PC-9 (cell line): ENCODE measurements around the gene DSTYK. TPM values are rescaled to one million over a fixed set of nuclear protein-coding genes. Genes with fewer than 3 reads are reported as not detected.

Experiments
- BruUV-seq: library from RNA; stranded (reverse); fragments of 400-500 nt; replicated peaks from 2 replicates; lab custom pipeline; 2021; lab: Mats Ljungman, UMichigan
- CTCF ChIA-PET: fragments of 300-600 bp; sonication (Branson Sonifier 250); formaldehyde crosslinking; loops from one replicate; lab custom pipeline; 2022; ENCODE audit warnings: antibody characterized with exemption; lab: Charles Lee
- POLR2A ChIA-PET: fragments of 300-600 bp; sonication (Branson Sonifier 250); formaldehyde crosslinking; loops from one replicate; lab custom pipeline; 2022; ENCODE audit warnings: antibody characterized with exemption; ENCODE audit not compliant: unreplicated experiment; lab: Charles Lee
- DNase-seq, 2 experiments: peaks; one replicate each; pipeline versions ENCODE4 v3.0.0 to v3.0.0-alpha.2; 2015 to 2022; ENCODE audit warnings: mixed read lengths in 1 of 2
- H2AFZ ChIP-seq: fragments of 200-600 bp; sonication (generic); 2 replicates; pipeline ENCODE4 v1.8.1; 2017; ENCODE audit warnings: antibody characterized with exemption
- H3F3A ChIP-seq: fragments of 200-600 bp; sonication (generic); 2 replicates; pipeline ENCODE4 v1.8.1; 2017; ENCODE audit warnings: antibody characterized with exemption, mild to moderate bottlenecking, low read depth; ENCODE audit not compliant: insufficient read depth
- H3K27ac ChIP-seq: fragments of 200-600 bp; sonication (generic); 2 replicates; pipeline ENCODE4 v1.6.1; 2016; ENCODE audit warnings: mixed run types
- H3K27me3 ChIP-seq: fragments of 200-600 bp; sonication (generic); 2 replicates; pipeline ENCODE4 v1.6.1; 2016; ENCODE audit warnings: low read depth, mixed run types; ENCODE audit not compliant: insufficient read depth
- H3K36me3 ChIP-seq: fragments of 200-600 bp; sonication (generic); 2 replicates; pipeline ENCODE4 v1.6.1; 2016; ENCODE audit warnings: low read depth, mixed run types
- H3K4me1 ChIP-seq: fragments of 200-600 bp; sonication (generic); replicated peaks from 2 replicates; pipeline ENCODE4 v1.6.1; 2016; ENCODE audit warnings: mixed run types; ENCODE audit not compliant: insufficient read depth
- H3K4me2 ChIP-seq: fragments of 200-600 bp; sonication (generic); 2 replicates; pipeline ENCODE4 v1.6.1; 2017; ENCODE audit warnings: mixed run types
- H3K4me3 ChIP-seq: fragments of 200-600 bp; sonication (generic); 2 replicates; pipeline ENCODE4 v1.6.1; 2016; ENCODE audit warnings: mixed run types
- H3K79me2 ChIP-seq: fragments of 200-600 bp; sonication (generic); 2 replicates; pipeline ENCODE4 v1.6.1; 2017; ENCODE audit warnings: low read depth, mixed run types
- H3K9me2 ChIP-seq: fragments of 200-600 bp; sonication (generic); 2 replicates; pipeline ENCODE4 v1.8.1; 2017; ENCODE audit warnings: mild to moderate bottlenecking; ENCODE audit not compliant: insufficient read depth
- H3K9me3 ChIP-seq: fragments of 200-600 bp; sonication (generic); 2 replicates; pipeline ENCODE4 v1.8.1; 2016; ENCODE audit warnings: low read depth; ENCODE audit not compliant: insufficient read depth
- H4K20me1 ChIP-seq: fragments of 200-600 bp; sonication (generic); 2 replicates; pipeline ENCODE4 v1.8.1; 2017; ENCODE audit not compliant: insufficient read depth
- EZH2 ChIP-seq: fragments of 200-600 bp; sonication (generic); IDR thresholded peaks from 2 replicates; pipeline ENCODE4 v1.8.0; 2017; ENCODE audit warnings: antibody characterized with exemption, low read depth
- intact Hi-C: fragments of 100-400 bp; cut with micrococcal nuclease; formaldehyde crosslinking; loops from one replicate; pipeline ENCODE4 v1.10.0; 2022; ENCODE audit not compliant: unreplicated experiment
- total RNA-seq: library from RNA; stranded (reverse); gene quantifications from 2 replicates; pipeline ENCODE4 v1.2.3, GENCODE V29; 2021
- TF ChIP-seq, protein P1 (sequence below): fragments of 200-600 bp; sonication (generic); conservative IDR thresholded peaks from 2 replicates; pipeline ENCODE4 v1.6.1; 2017; ENCODE audit warnings: mixed run types, antibody characterized with exemption, mild to moderate bottlenecking, moderate library complexity

DSTYK gene
- total RNA-seq, 1 experiment from 2014 or later: 8.1 TPM

DNA sequence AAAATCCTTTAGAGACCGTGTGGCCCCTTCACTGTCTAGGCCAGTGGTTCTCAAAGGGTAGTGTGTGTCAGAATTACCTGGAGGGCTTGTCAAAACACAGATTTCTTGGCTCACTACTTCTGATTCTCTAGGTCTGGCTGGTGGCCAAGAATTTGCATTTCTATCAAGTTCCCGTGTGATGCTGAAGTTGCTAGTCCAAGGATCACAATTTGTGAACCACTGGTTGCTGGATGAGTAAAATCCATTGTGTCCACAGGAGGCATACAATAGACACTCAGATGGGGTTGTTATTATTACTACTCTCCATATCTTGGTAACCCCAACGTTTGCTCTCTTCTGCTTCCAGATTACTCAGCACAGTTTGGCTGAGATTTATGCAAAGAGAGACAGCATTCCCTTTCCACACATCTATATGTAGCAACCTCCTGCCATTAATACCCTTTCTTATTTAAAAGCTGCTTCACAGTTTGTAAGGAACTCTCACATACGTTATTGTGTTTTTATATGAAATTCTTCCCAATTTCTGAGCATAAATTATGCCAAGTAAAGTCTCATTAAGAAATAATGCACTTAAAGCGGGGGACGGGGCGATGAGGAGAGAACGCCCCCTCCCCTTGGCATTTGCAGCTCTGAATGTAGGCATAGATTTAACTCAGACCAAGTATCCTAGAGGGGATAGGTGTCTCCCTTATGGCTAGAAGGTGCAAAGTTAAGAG, 15.5 kb upstream of the DSTYK start:
- intact Hi-C loops: loop anchor here (1.0 to 2.0 kb wide), 2 partner anchors 16 to 105 kb away; partner anchors contain the start of gene DSTYK
- no peak for TF ChIP-seq EZH2
- TF ChIP-seq, protein P1, sequence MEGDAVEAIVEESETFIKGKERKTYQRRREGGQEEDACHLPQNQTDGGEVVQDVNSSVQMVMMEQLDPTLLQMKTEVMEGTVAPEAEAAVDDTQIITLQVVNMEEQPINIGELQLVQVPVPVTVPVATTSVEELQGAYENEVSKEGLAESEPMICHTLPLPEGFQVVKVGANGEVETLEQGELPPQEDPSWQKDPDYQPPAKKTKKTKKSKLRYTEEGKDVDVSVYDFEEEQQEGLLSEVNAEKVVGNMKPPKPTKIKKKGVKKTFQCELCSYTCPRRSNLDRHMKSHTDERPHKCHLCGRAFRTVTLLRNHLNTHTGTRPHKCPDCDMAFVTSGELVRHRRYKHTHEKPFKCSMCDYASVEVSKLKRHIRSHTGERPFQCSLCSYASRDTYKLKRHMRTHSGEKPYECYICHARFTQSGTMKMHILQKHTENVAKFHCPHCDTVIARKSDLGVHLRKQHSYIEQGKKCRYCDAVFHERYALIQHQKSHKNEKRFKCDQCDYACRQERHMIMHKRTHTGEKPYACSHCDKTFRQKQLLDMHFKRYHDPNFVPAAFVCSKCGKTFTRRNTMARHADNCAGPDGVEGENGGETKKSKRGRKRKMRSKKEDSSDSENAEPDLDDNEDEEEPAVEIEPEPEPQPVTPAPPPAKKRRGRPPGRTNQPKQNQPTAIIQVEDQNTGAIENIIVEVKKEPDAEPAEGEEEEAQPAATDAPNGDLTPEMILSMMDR: no peak; the same call in 1 of the 2 replicates
- Histone ChIP-seq H3K4me1 (0 out of 2 replicates have a peak, but pooled peaks cover 8% of the 10 kb centered on the region), H4K20me1 (no peaks in the 10 kb centered on the region), H3K4me3 (peak overlapping the region; percentile 55), H3K36me3 (no peaks in the 10 kb centered on the region), H2AFZ (peak overlapping the region; percentile 86), H3K27ac (no peak overlapping the region), H3K27me3 (peaks cover 12% of the 10 kb centered on the region; the same call in 1 of the 2 replicates), H3K4me2 (peak overlapping the region; percentile 86), H3K9me2 (no peaks in the 10 kb centered on the region), H3K9me3 (no peaks in the 10 kb centered on the region), H3F3A (peaks cover 4% of the 10 kb centered on the region; the same call in 1 of the 2 replicates), H3K79me2 (no peaks in the 10 kb centered on the region)
- CTCF ChIA-PET: no interaction called here
- POLR2A ChIA-PET: no interaction called here
- DNase-seq: no peak
- BruUV-seq: no TSS peak

DNA sequence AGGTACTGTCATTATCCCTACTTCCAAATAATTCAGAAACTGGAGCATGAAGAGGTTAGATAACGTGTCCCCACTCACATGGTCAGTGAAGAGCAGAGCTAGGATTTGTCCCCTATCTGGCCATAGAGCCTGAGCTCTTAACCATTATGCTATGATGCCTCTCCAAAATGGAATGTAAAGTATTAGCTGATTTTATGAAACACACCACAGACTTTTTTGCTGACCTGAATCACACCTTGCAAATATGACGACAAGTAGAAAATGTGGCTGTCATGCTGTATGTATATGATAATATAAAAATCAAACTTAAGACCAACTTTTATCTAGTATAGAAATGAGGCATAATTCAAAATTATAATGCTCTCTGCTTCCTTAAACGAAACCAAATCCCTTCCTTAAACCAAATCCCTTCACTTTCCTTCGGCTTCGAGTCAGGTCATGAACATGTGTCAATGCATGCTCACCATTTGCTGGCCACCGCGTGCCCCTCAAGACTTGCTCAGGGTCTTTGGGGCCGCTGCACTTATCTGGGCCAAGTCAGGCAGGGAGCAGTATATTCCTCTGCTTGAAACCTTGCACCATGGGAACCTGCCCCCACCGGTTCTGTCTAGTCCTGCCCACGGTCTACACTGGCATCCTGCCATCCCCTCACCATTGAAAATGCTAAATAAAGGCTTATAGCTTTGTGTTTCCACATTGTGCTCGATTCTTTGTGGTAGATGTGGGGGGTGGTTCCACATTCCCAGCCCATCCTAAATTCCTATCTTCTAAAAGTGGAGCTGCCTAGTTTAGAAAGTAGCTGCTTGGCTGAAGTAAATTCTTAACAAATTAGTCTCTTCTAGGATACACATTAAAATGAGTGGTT, 14.6 kb upstream of the DSTYK start:
- no peak for DNase-seq
- BruUV-seq: no TSS peak
- peaks cover 4% of the 10 kb centered on the region; the same call in 1 of the 2 replicates for H3F3A ChIP-seq
- ChIA-PET POLR2A (interaction anchor here (0.5 kb wide), 1 partner anchor 252 kb away, joined by 4 read pairs; no protein-coding TSS in a partner anchor), CTCF (interaction anchor here (0.6 kb wide), 1 partner anchor 60 kb away, joined by 4 read pairs; no protein-coding TSS in a partner anchor)
- no peak overlapping the region for H2AFZ ChIP-seq
- H3K9me3 ChIP-seq: no peaks in the 10 kb centered on the region
- H3K27me3 ChIP-seq: peaks cover 12% of the 10 kb centered on the region; the same call in 1 of the 2 replicates
- no peaks in the 10 kb centered on the region for H3K79me2 ChIP-seq
- TF ChIP-seq, protein P1: no peak
- no peak for TF ChIP-seq EZH2
- no peak overlapping the region for H3K27ac ChIP-seq
- intact Hi-C loops: loop anchor here (2.0 kb wide), 1 partner anchor 15 kb away; the partner anchor contains the start of gene DSTYK
- H3K4me1 ChIP-seq: 0 out of 2 replicates have a peak, but pooled peaks cover 8% of the 10 kb centered on the region
- no peak overlapping the region for H3K4me2 ChIP-seq
- H3K9me2 ChIP-seq: no peaks in the 10 kb centered on the region
- no peaks in the 10 kb centered on the region for H3K36me3 ChIP-seq
- no peak overlapping the region for H3K4me3 ChIP-seq
- H4K20me1 ChIP-seq: no peaks in the 10 kb centered on the region

DNA sequence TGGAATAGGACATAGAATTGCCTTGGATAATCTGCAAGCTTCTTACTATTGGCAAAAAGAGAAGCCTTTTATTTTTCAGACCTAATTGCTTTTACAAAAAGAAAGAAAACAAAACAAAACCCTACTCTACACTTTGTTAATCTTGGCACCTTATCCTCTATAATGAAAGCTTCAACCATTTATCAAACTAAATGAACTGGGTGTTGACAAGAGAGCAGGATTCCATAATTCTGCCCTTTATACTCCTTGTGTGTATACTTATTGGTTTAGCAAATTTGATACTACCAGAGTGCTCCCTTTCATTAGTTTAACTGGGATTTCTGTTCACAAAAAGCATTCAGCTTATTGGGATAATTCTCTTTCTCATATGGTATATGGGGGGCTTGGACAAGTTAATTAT, 13.2 kb upstream of the DSTYK start:
- Histone ChIP-seq H3K36me3 (no peaks in the 10 kb centered on the region), H3F3A (peaks cover 4% of the 10 kb centered on the region; the same call in 1 of the 2 replicates), H3K4me2 (no peak overlapping the region), H3K9me2 (no peaks in the 10 kb centered on the region), H2AFZ (no peak overlapping the region), H3K27ac (no peak overlapping the region), H4K20me1 (no peaks in the 10 kb centered on the region), H3K79me2 (no peaks in the 10 kb centered on the region), H3K4me1 (0 out of 2 replicates have a peak, but pooled peaks cover 8% of the 10 kb centered on the region), H3K4me3 (no peak overlapping the region), H3K27me3 (peaks cover 12% of the 10 kb centered on the region; the same call in 1 of the 2 replicates), H3K9me3 (no peaks in the 10 kb centered on the region)
- BruUV-seq: no TSS peak
- intact Hi-C loops: no loop called here
- TF ChIP-seq, protein P1: no peak
- TF ChIP-seq EZH2: no peak
- ChIA-PET POLR2A (no interaction called here), CTCF (no interaction called here)
- DNase-seq: no peak
